Measurements from ENCODE around the gene LATS2.

DNA sequence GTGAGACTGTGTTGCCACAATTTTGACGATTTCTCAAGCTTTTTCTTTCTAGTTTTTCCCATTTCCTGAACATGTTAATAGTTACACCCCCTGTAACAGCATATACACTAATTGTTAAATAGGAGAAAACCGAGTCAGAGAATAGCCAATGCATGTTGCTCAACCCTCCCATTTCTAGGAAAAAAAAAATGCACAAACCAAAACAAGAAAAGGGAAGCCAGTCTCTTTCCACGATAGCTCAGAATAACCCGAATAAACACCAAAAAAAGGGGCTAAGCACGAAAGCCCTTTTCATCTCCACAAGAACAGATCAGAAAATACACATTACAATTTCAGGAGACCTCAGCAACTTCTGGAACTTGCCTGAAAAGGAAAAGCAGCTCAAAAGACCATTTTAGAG lies 16.3 kb downstream of the LATS2 start:
- TF ChIP-seq, protein P1, sequence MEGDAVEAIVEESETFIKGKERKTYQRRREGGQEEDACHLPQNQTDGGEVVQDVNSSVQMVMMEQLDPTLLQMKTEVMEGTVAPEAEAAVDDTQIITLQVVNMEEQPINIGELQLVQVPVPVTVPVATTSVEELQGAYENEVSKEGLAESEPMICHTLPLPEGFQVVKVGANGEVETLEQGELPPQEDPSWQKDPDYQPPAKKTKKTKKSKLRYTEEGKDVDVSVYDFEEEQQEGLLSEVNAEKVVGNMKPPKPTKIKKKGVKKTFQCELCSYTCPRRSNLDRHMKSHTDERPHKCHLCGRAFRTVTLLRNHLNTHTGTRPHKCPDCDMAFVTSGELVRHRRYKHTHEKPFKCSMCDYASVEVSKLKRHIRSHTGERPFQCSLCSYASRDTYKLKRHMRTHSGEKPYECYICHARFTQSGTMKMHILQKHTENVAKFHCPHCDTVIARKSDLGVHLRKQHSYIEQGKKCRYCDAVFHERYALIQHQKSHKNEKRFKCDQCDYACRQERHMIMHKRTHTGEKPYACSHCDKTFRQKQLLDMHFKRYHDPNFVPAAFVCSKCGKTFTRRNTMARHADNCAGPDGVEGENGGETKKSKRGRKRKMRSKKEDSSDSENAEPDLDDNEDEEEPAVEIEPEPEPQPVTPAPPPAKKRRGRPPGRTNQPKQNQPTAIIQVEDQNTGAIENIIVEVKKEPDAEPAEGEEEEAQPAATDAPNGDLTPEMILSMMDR (IDR thresholded peaks at IDR 0.05) = no peak
- TF ChIP-seq POLR2A (IDR thresholded peaks at IDR 0.05) (no peak), EP300 (IDR thresholded peaks at IDR 0.05) (no peak)

All from ovary (tissue), 3 donors.